HepG2 (cell line): ENCODE data around the gene TENT5A. TPM values are rescaled to one million over a fixed set of nuclear protein-coding genes. Genes with fewer than 3 reads are reported as not detected.
A peak's percentile ranks its signal among the peaks of the same experiment; 100 is the strongest.

ENCODE experiments used
- ATAC-seq: fragments of 200-7000 bp; cut with Tn5 transposase; 3 replicates; pipeline ENCODE4 v1.9.1; 2020; ENCODE audit warnings: mild to moderate bottlenecking, moderate library complexity
- BruUV-seq: library from RNA; stranded (reverse); fragments of 400-500 nt; replicated peaks from 2 replicates; lab custom pipeline; 2021; lab: Mats Ljungman, UMichigan
- CTCF ChIA-PET: fragments of 300-600 bp; formaldehyde crosslinking; extraction: SDS; loops from one replicate; lab custom pipeline; 2021; ENCODE audit warnings: low total read pairs, inconsistent platforms, low intra/inter-chr PET ratio; lab: Yijun Ruan, JAX
- POLR2A ChIA-PET: fragments of 350-600 bp; sonication (Branson Sonifier 250); formaldehyde crosslinking; loops from one replicate; lab custom pipeline; 2020; ENCODE audit warnings: antibody characterized with exemption, inconsistent platforms; lab: Yijun Ruan, JAX
- DNase-seq: peaks from one replicate; pipeline ENCODE4 v3.0.0-alpha.2; 2015; ENCODE audit warnings: low spot score
- FAIRE-seq: peaks from 3 replicates; lab custom pipeline; 2011; peaks lifted over from hg19 to GRCh38; lab: Jason Lieb, UNC
- H2AFZ ChIP-seq: one replicate; pipeline ENCODE4 v1.6.1; 2011; ENCODE audit warnings: low read length, inconsistent platforms
- H3K27ac ChIP-seq: fragments of 300-600 bp; 3 replicates; pipeline ENCODE4 v1.8.0; 2011; ENCODE audit warnings: mixed run types, mild to moderate bottlenecking, mixed read lengths, low read length, inconsistent platforms; ENCODE audit not compliant: insufficient read depth; ENCODE audit errors: extremely low read length
- H3K27me3 ChIP-seq, 2 experiments: fragments of 200-600 bp in 1 of 2; 2 replicates in 1 of 2; 3 replicates in 1 of 2; pipeline versions ENCODE4 v1.6.0 to v1.8.0; 2011; ENCODE audit warnings: low read length in 2 of 2, mild to moderate bottlenecking in 2 of 2, moderate library complexity in 2 of 2, inconsistent platforms in 1 of 2; ENCODE audit not compliant: insufficient read depth in 2 of 2, control insufficient read depth in 1 of 2
- H3K36me3 ChIP-seq, 2 experiments: fragments of 200-600 bp in 1 of 2; replicated peaks in 1 of 2; 2 replicates in 1 of 2; 3 replicates in 1 of 2; pipeline versions ENCODE4 v1.5.1 to v1.8.0; 2011; ENCODE audit warnings: low read length in 2 of 2, inconsistent platforms in 1 of 2; ENCODE audit not compliant: insufficient read depth in 2 of 2, control insufficient read depth in 1 of 2
- H3K4me1 ChIP-seq: 2 replicates; pipeline ENCODE4 v1.5.1; 2012; ENCODE audit warnings: low read length, inconsistent platforms; ENCODE audit not compliant: insufficient read depth
- H3K4me2 ChIP-seq: 2 replicates; pipeline ENCODE4 v1.6.0; 2011; ENCODE audit warnings: low read depth, low read length, inconsistent platforms
- H3K4me3 ChIP-seq, 3 experiments: fragments of 200-600 bp in 1 of 3; sonication (generic), shearing (Covaris generic) in 1 of 3; replicated peaks in 1 of 3; 2 replicates each; pipeline ENCODE4 v1.5.1; 2011 to 2016; ENCODE audit warnings: low read length in 3 of 3, inconsistent platforms in 2 of 3, low read depth in 2 of 3, mild to moderate bottlenecking in 2 of 3, control low read depth in 1 of 3, mixed read lengths in 1 of 3; ENCODE audit not compliant: insufficient read depth in 1 of 3
- H3K79me2 ChIP-seq: one replicate; pipeline ENCODE4 v1.6.1; 2011; ENCODE audit warnings: low read length, inconsistent platforms; ENCODE audit not compliant: insufficient read depth
- H3K9ac ChIP-seq: 2 replicates; pipeline ENCODE4 v1.6.0; 2011; ENCODE audit warnings: mild to moderate bottlenecking, low read depth, low read length, inconsistent platforms; ENCODE audit not compliant: insufficient read depth
- H3K9me3 ChIP-seq: 2 replicates; pipeline ENCODE4 v1.5.1; 2012; ENCODE audit warnings: mild to moderate bottlenecking, low read length
- H4K20me1 ChIP-seq: 2 replicates; pipeline ENCODE4 v1.6.0; 2011; ENCODE audit warnings: inconsistent platforms, mild to moderate bottlenecking, low read length, moderate library complexity; ENCODE audit not compliant: insufficient read depth
- CEBPG ChIP-seq: IDR thresholded peaks from 2 replicates; pipeline ENCODE4 v1.6.1; 2016
- FOXA3 ChIP-seq: IDR thresholded peaks from 2 replicates; pipeline ENCODE4 v1.6.1; 2016; ENCODE audit warnings: missing genetic modification reagents, missing compliant biosample characterization
- HES4 ChIP-seq: sonication (generic); formaldehyde crosslinking; IDR thresholded peaks from 2 replicates; pipeline ENCODE4 v1.9.0; 2021; ENCODE audit warnings: mild to moderate bottlenecking, missing genetic modification reagents, borderline replicate concordance
- NCOA1 ChIP-seq: sonication (generic); formaldehyde crosslinking; IDR thresholded peaks from 2 replicates; pipeline ENCODE4 v1.9.0; 2021; ENCODE audit warnings: missing genetic modification reagents
- RCOR2 ChIP-seq: IDR thresholded peaks from 2 replicates; pipeline ENCODE4 v1.6.1; 2016; ENCODE audit warnings: missing biosample characterization, missing genetic modification reagents
- SMAD3 ChIP-seq: sonication (generic); formaldehyde crosslinking; IDR thresholded peaks from 2 replicates; pipeline ENCODE4 v1.4.0; 2020; ENCODE audit warnings: missing genetic modification reagents
- TBL1XR1 ChIP-seq: fragments of 150-350 bp; IDR thresholded peaks from 2 replicates; pipeline ENCODE4 v1.6.1; 2014; ENCODE audit warnings: borderline replicate concordance, low read length; ENCODE audit not compliant: partially characterized antibody
- ZNF142 ChIP-seq: sonication (generic); formaldehyde crosslinking; IDR thresholded peaks from 2 replicates; pipeline ENCODE4 v1.4.0; 2020; ENCODE audit warnings: missing genetic modification reagents
- ZNF484 ChIP-seq: sonication (generic); formaldehyde crosslinking; IDR thresholded peaks from 2 replicates; pipeline ENCODE4 v1.5.1; 2020; ENCODE audit warnings: mild to moderate bottlenecking, low read depth, missing genetic modification reagents, borderline replicate concordance
- ZNF800 ChIP-seq: sonication (generic); formaldehyde crosslinking; IDR thresholded peaks from 2 replicates; pipeline ENCODE4 v1.4.0; 2020; ENCODE audit warnings: missing genetic modification reagents
- ZNF839 ChIP-seq: sonication (generic); formaldehyde crosslinking; IDR thresholded peaks from 2 replicates; pipeline ENCODE4 v1.4.0; 2020; ENCODE audit warnings: missing genetic modification reagents, mild to moderate bottlenecking, borderline replicate concordance
- WGBS: methylation state at CpG from one replicate; pipeline ENCODE4 v1.1.6; 2017; ENCODE audit warnings: low lambda C conversion rate; 5-methylcytosine and 5-hydroxymethylcytosine counted together
- in situ Hi-C: cut with HindIII; loops from 2 replicates; pipeline ENCODE4 v1.10.0; 2017; ENCODE audit warnings: low pct_unique_long_range_greater_than_20kb; ENCODE audit not compliant: extremely low pct_ligation_motif_present
- intact Hi-C: fragments of 100-400 bp; cut with micrococcal nuclease; formaldehyde crosslinking; loops from one replicate; pipeline ENCODE4 v1.10.0; 2022; ENCODE audit not compliant: unreplicated experiment
- polyA plus RNA-seq, 8 experiments: library from polyadenylated mRNA; depleted of rRNA in 3 of 8; stranded (reverse) in 7 of 8; unstranded in 1 of 8; fragments of >200 nt; fragmentation: Illumina TruSeq in 4 of 8; extraction: Trizol in 4 of 8; gene quantifications; 2 replicates each; pipeline versions ENCODE4 v1.2.1 to v1.2.3, GENCODE V29; 2011 to 2016; ENCODE audit warnings: low read depth in 4 of 8, missing spikeins in 1 of 8, mixed read lengths in 1 of 8; ENCODE audit not compliant: insufficient read depth in 1 of 8
- total RNA-seq, 5 experiments: library from RNA; depleted of rRNA; stranded (reverse); fragments of >200 nt; fragmentation: Illumina TruSeq; extraction: Trizol; gene quantifications; 2 replicates each; pipeline ENCODE4 v1.2.3, GENCODE V29; 2016; ENCODE audit warnings: low read depth in 1 of 5
- TF ChIP-seq, protein P1 (sequence below): sonication (generic); formaldehyde crosslinking; conservative IDR thresholded peaks from 2 replicates; pipeline ENCODE4 v1.8.1; 2023; ENCODE audit warnings: missing genetic modification reagents

Gene TENT5A
- total and polyA plus RNA-seq, 2 of the 13 experiments (the other 11 are each of a cell fraction or from before 2014, with no cell fraction given): 8.0 to 13.8 TPM

GRCh38 chr6:81766482-81767069 lies 14.1 kb upstream of the TENT5A start (continued):
- TF ChIP-seq ZNF800 (CRISPR knock-in tag) (no peak), ZNF484 (CRISPR knock-in tag) (no peak), CEBPG (CRISPR knock-in tag) (peak; percentile 86)

DNA sequence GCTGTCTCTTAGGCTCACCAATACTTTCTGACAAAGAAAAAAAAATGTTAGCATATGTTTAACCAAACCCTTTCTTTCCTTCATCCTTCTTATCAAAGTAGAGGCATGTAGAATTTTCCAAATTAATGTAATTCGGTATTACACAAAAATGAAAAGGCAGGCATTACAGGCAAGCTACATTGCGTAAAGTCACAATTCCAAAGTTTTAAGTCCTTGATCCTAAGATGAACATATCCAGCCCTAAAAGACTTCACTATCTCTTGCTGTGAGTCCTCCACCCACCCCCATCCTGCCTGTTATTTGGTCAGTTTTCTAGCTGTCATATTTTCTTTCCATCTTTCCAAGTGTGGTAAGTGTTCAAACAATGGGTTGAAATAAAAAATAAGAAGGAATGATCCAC lies 12.1 kb upstream of the TENT5A start:
- CTCF ChIA-PET: no interaction called here
- Histone ChIP-seq H2AFZ (no peak overlapping the region), H3K9ac (no peak overlapping the region), H3K9me3 (no peaks in the 10 kb centered on the region), H3K36me3 (no peaks in the 10 kb centered on the region), H3K79me2 (no peaks in the 10 kb centered on the region), H3K4me2 (no peak overlapping the region), H3K27ac (no peak overlapping the region), H3K27me3 (no peaks in the 10 kb centered on the region), H3K4me3 (no peak overlapping the region; a peak in 1 of 6 replicates), H3K4me1 (peaks cover 87% of the 10 kb centered on the region), H4K20me1 (no peaks in the 10 kb centered on the region)
- 79% methylated on average over 2 of the region's 2 CpGs for WGBS
- intact Hi-C loops: no loop called here
- BruUV-seq: no TSS peak
- in situ Hi-C loops: no loop called here
- ATAC-seq (no peak), FAIRE-seq (no peak), DNase-seq (no peak)
- POLR2A ChIA-PET: interaction anchor here (2.8 kb wide), 1 partner anchor 12 kb away, joined by 16 read pairs; the partner anchor contains the start of gene TENT5A
- TF ChIP-seq FOXA3 (CRISPR knock-in tag) (no peak), ZNF142 (CRISPR knock-in tag) (no peak), RCOR2 (CRISPR knock-in tag) (no peak), HES4 (CRISPR knock-in tag) (no peak), SMAD3 (CRISPR knock-in tag) (no peak), ZNF839 (CRISPR knock-in tag) (no peak), NCOA1 (CRISPR knock-in tag) (no peak), TBL1XR1 (no peak)
- TF ChIP-seq, protein P1, sequence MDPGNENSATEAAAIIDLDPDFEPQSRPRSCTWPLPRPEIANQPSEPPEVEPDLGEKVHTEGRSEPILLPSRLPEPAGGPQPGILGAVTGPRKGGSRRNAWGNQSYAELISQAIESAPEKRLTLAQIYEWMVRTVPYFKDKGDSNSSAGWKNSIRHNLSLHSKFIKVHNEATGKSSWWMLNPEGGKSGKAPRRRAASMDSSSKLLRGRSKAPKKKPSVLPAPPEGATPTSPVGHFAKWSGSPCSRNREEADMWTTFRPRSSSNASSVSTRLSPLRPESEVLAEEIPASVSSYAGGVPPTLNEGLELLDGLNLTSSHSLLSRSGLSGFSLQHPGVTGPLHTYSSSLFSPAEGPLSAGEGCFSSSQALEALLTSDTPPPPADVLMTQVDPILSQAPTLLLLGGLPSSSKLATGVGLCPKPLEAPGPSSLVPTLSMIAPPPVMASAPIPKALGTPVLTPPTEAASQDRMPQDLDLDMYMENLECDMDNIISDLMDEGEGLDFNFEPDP: no peak
